WTC11 (cell line): ENCODE data around the gene SOS2. TPM values are rescaled to one million over a fixed set of nuclear protein-coding genes. Genes with fewer than 3 reads are reported as not detected.

Experiments
- ATAC-seq: fragments of 200-7000 bp; cut with Tn5 transposase; 2 replicates; pipeline ENCODE4 v1.10.0; 2021; ENCODE audit warnings: mild to moderate bottlenecking, moderate library complexity
- CTCF ChIA-PET: fragments of 300-600 bp; sonication (Branson Sonifier 250); formaldehyde crosslinking; loops from one replicate; lab custom pipeline; 2021; ENCODE audit warnings: antibody characterized with exemption; lab: Charles Lee
- POLR2A ChIA-PET: fragments of 350-600 bp; sonication (Branson Sonifier 250); formaldehyde crosslinking; loops from one replicate; lab custom pipeline; 2021; ENCODE audit warnings: antibody characterized with exemption; lab: Charles Lee
- DNase-seq: peaks from one replicate; pipeline ENCODE4 v3.0.0; 2021; ENCODE audit warnings: low spot score
- H3K27ac Mint-ChIP-seq: 2 replicates; pipeline ENCODE4 v1.8.0; 2021; ENCODE audit warnings: mixed read lengths
- H3K27me3 Mint-ChIP-seq: 2 replicates; pipeline ENCODE4 v1.8.0; 2021; ENCODE audit warnings: low read depth, mild to moderate bottlenecking, moderate library complexity, mixed read lengths
- H3K36me3 Mint-ChIP-seq: 2 replicates; pipeline ENCODE4 v1.8.0; 2021; ENCODE audit warnings: mixed read lengths
- H3K4me1 Mint-ChIP-seq: 2 replicates; pipeline ENCODE4 v1.8.0; 2022; ENCODE audit warnings: mixed read lengths
- H3K4me3 Mint-ChIP-seq: 2 replicates; pipeline ENCODE4 v1.8.0; 2021; ENCODE audit warnings: mild to moderate bottlenecking, moderate library complexity, mixed read lengths
- H3K9me3 Mint-ChIP-seq: 2 replicates; pipeline ENCODE4 v1.8.0; 2021; ENCODE audit warnings: mixed read lengths
- ELF4 ChIP-seq: sonication (generic); formaldehyde crosslinking; IDR thresholded peaks from 2 replicates; pipeline ENCODE4 v1.8.1; 2022; ENCODE audit warnings: low read depth, mild to moderate bottlenecking, moderate library complexity, missing genetic modification reagents
- GRHL2 ChIP-seq: fragments of 250-450 bp; sonication (Bioruptor Pico); IDR thresholded peaks from 2 replicates; pipeline ENCODE4 v1.8.0; 2022; ENCODE audit warnings: mild to moderate bottlenecking, moderate library complexity; ENCODE audit not compliant: insufficient replicate concordance, severe bottlenecking
- HMGA2 ChIP-seq: fragments of 250-450 bp; sonication (Bioruptor Pico); IDR thresholded peaks from 2 replicates; pipeline ENCODE4 v1.4.0; 2021; ENCODE audit warnings: mild to moderate bottlenecking, moderate library complexity
- IRF2 ChIP-seq: sonication (generic); formaldehyde crosslinking; IDR thresholded peaks from 2 replicates; pipeline ENCODE4 v1.8.0; 2022; ENCODE audit warnings: low read depth, missing genetic modification reagents, borderline replicate concordance
- NFE2L1 ChIP-seq: sonication (generic); formaldehyde crosslinking; IDR thresholded peaks from 2 replicates; pipeline ENCODE4 v1.8.1; 2023; ENCODE audit warnings: missing genetic modification reagents
- NR3C1 ChIP-seq: sonication (generic); formaldehyde crosslinking; conservative IDR thresholded peaks from 2 replicates; pipeline ENCODE4 v1.8.1; 2023; ENCODE audit warnings: low read depth, mild to moderate bottlenecking, missing genetic modification reagents
- SMAD3 ChIP-seq: sonication (generic); formaldehyde crosslinking; IDR thresholded peaks from 2 replicates; pipeline ENCODE4 v1.8.0; 2022; ENCODE audit warnings: missing genetic modification reagents, mild to moderate bottlenecking, borderline replicate concordance
- TP53 ChIP-seq: sonication (generic); formaldehyde crosslinking; IDR thresholded peaks from 2 replicates; pipeline ENCODE4 v1.8.1; 2023; ENCODE audit warnings: mild to moderate bottlenecking, missing genetic modification reagents
- ZNF121 ChIP-seq: sonication (generic); formaldehyde crosslinking; IDR thresholded peaks from 2 replicates; pipeline ENCODE4 v1.8.0; 2023; ENCODE audit warnings: missing genetic modification reagents
- ZNF219 ChIP-seq: sonication (generic); formaldehyde crosslinking; IDR thresholded peaks from 2 replicates; pipeline ENCODE4 v1.8.0; 2023; ENCODE audit warnings: missing genetic modification reagents, mild to moderate bottlenecking, borderline replicate concordance
- ZNF232 ChIP-seq: sonication (generic); formaldehyde crosslinking; IDR thresholded peaks from 2 replicates; pipeline ENCODE4 v1.8.0; 2022; ENCODE audit warnings: mild to moderate bottlenecking, missing genetic modification reagents
- ZNF317 ChIP-seq: sonication (generic); formaldehyde crosslinking; IDR thresholded peaks from 2 replicates; pipeline ENCODE4 v1.8.1; 2023; ENCODE audit warnings: low read depth, mild to moderate bottlenecking, moderate library complexity, missing genetic modification reagents, borderline replicate concordance
- total RNA-seq: library from RNA; stranded (reverse); gene quantifications from 3 replicates; pipeline ENCODE4 v1.2.3, GENCODE V29; 2021
- TF ChIP-seq, protein P1 (sequence below): sonication (generic); formaldehyde crosslinking; IDR thresholded peaks from 2 replicates; pipeline ENCODE4 v1.8.0; 2022; ENCODE audit warnings: mild to moderate bottlenecking, missing genetic modification reagents
- TF ChIP-seq, protein P2 (sequence below): sonication (generic); formaldehyde crosslinking; IDR thresholded peaks from 2 replicates; pipeline ENCODE4 v1.8.1; 2022; ENCODE audit warnings: mild to moderate bottlenecking, moderate library complexity, missing genetic modification reagents
- TF ChIP-seq, protein P3 (sequence below): sonication (generic); formaldehyde crosslinking; IDR thresholded peaks from 2 replicates; pipeline ENCODE4 v1.8.1; 2022; ENCODE audit warnings: low read depth, mild to moderate bottlenecking, moderate library complexity, missing genetic modification reagents, borderline replicate concordance
- TF ChIP-seq, protein P4 (sequence below): sonication (generic); formaldehyde crosslinking; IDR thresholded peaks from 2 replicates; pipeline ENCODE4 v1.8.0; 2023; ENCODE audit warnings: missing genetic modification reagents
- TF ChIP-seq, protein P5 (sequence below): sonication (generic); formaldehyde crosslinking; IDR thresholded peaks from 2 replicates; pipeline ENCODE4 v1.8.1; 2022; ENCODE audit warnings: mild to moderate bottlenecking, missing genetic modification reagents, moderate library complexity, borderline replicate concordance
- TF ChIP-seq, protein P6 (sequence below): sonication (generic); formaldehyde crosslinking; IDR thresholded peaks from 2 replicates; pipeline ENCODE4 v1.8.1; 2023; ENCODE audit warnings: mild to moderate bottlenecking, missing genetic modification reagents, borderline replicate concordance
- TF ChIP-seq, protein P7 (sequence below): fragments of 250-450 bp; sonication (Bioruptor Pico); IDR thresholded peaks from 2 replicates; pipeline ENCODE4 v1.8.0; 2021; ENCODE audit warnings: mild to moderate bottlenecking
- TF ChIP-seq, protein P8 (sequence below): sonication (generic); formaldehyde crosslinking; IDR thresholded peaks from 2 replicates; pipeline ENCODE4 v1.8.1; 2023; ENCODE audit warnings: mild to moderate bottlenecking, missing genetic modification reagents

The SOS2 gene
- total RNA-seq, 1 experiment from 2014 or later = 11.0 TPM

DNA sequence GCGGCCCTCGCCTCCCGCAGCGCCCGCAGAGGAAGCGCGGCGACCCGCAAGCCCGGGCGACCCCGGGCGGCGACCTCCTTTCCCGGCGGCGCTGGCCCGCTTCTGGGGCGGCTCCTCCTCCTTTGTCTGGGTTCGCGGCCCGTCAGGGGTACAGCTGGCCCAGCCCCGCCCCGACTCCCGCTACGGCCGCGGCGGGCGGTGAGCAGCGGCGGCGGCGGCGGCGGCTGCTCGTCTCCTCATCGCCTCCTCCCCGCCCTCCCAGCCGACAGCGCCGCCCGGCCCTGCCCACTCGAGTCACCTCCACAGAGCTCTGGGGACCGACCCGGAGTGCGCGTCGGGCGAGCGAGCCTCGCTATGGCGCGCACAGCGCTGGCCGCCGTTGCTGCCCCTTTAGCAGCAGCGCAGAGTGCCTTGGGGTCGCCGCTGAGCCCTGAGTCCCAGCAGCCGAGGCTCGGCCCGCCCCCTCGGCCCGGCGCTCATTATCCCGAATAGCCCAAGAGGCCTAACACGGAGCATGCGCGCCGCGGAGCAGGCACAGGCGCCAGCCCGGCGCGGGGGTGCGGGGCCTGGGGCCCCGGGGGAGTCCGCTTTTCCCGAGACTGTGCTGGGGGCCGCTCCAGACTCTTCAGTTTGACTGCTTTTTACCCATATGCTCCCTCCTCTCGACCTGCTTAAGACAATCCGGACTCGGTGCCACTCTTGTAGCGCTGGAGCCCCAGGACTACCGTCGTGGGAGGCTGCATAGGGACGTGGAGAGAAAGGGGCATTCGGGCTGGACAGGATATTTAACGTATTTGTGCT is at the start of gene SOS2 (continued):
- TF ChIP-seq, protein P1, sequence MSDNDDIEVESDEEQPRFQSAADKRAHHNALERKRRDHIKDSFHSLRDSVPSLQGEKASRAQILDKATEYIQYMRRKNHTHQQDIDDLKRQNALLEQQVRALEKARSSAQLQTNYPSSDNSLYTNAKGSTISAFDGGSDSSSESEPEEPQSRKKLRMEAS (CRISPR knock-in tag) = peak; percentile 43; the same call in 1 of the 2 replicates
- TF ChIP-seq, protein P2, sequence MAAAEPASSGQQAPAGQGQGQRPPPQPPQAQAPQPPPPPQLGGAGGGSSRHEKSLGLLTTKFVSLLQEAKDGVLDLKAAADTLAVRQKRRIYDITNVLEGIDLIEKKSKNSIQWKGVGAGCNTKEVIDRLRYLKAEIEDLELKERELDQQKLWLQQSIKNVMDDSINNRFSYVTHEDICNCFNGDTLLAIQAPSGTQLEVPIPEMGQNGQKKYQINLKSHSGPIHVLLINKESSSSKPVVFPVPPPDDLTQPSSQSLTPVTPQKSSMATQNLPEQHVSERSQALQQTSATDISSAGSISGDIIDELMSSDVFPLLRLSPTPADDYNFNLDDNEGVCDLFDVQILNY (CRISPR knock-in tag) = peak; percentile 87; the same call in 1 of the 2 replicates
- TF ChIP-seq, protein P3, sequence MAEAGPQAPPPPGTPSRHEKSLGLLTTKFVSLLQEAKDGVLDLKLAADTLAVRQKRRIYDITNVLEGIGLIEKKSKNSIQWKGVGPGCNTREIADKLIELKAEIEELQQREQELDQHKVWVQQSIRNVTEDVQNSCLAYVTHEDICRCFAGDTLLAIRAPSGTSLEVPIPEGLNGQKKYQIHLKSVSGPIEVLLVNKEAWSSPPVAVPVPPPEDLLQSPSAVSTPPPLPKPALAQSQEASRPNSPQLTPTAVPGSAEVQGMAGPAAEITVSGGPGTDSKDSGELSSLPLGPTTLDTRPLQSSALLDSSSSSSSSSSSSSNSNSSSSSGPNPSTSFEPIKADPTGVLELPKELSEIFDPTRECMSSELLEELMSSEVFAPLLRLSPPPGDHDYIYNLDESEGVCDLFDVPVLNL (CRISPR knock-in tag) = no peak
- peak; percentile 57; the same call in 1 of the 2 replicates for TF ChIP-seq ZNF232 (CRISPR knock-in tag)

DNA sequence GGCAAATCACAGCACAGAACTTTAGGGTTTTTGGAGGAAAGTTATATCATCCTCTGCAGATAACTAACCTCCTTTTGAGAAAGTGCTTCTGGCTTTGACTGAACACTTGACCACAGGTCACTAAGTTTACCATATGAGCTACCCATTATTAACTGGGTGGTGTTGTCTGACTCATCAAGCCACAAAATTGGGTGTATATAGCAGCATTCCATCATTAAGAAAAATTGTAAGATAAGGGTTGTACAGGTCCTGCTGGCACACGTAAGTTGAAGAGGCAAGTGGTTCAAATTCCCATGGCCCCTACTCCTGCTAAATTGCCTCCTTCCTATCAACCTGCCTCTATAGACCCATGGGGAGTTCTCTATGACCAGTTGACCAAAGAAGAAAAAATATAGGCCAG is 41.1 kb upstream of the SOS2 start:
- ChIA-PET CTCF (interaction anchor here (1.2 kb wide), 1 partner anchor 12 kb away, joined by 3 read pairs; no protein-coding TSS in a partner anchor), POLR2A (no interaction called here)
- H3K27ac Mint-ChIP-seq = no peak overlapping the region
- no peaks in the 10 kb centered on the region for H3K4me1 Mint-ChIP-seq
- ATAC-seq (no peak), DNase-seq (no peak)
- no peaks in the 10 kb centered on the region for H3K27me3 Mint-ChIP-seq
- no peaks in the 10 kb centered on the region for H3K9me3 Mint-ChIP-seq
- H3K36me3 Mint-ChIP-seq = peaks cover 14% of the 10 kb centered on the region
- TF ChIP-seq, protein P3 (CRISPR knock-in tag) = no peak
- TF ChIP-seq TP53 (CRISPR knock-in tag) = no peak
- no peak for TF ChIP-seq GRHL2 (CRISPR knock-in tag)
- no peak for TF ChIP-seq ZNF121 (CRISPR knock-in tag)
- TF ChIP-seq NR3C1 (CRISPR knock-in tag) = no peak
- no peak for TF ChIP-seq NFE2L1 (CRISPR knock-in tag)
- TF ChIP-seq, protein P4, sequence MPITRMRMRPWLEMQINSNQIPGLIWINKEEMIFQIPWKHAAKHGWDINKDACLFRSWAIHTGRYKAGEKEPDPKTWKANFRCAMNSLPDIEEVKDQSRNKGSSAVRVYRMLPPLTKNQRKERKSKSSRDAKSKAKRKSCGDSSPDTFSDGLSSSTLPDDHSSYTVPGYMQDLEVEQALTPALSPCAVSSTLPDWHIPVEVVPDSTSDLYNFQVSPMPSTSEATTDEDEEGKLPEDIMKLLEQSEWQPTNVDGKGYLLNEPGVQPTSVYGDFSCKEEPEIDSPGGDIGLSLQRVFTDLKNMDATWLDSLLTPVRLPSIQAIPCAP (CRISPR knock-in tag) = no peak
- TF ChIP-seq, protein P5, sequence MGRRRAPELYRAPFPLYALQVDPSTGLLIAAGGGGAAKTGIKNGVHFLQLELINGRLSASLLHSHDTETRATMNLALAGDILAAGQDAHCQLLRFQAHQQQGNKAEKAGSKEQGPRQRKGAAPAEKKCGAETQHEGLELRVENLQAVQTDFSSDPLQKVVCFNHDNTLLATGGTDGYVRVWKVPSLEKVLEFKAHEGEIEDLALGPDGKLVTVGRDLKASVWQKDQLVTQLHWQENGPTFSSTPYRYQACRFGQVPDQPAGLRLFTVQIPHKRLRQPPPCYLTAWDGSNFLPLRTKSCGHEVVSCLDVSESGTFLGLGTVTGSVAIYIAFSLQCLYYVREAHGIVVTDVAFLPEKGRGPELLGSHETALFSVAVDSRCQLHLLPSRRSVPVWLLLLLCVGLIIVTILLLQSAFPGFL (CRISPR knock-in tag) = no peak
- TF ChIP-seq, protein P6, sequence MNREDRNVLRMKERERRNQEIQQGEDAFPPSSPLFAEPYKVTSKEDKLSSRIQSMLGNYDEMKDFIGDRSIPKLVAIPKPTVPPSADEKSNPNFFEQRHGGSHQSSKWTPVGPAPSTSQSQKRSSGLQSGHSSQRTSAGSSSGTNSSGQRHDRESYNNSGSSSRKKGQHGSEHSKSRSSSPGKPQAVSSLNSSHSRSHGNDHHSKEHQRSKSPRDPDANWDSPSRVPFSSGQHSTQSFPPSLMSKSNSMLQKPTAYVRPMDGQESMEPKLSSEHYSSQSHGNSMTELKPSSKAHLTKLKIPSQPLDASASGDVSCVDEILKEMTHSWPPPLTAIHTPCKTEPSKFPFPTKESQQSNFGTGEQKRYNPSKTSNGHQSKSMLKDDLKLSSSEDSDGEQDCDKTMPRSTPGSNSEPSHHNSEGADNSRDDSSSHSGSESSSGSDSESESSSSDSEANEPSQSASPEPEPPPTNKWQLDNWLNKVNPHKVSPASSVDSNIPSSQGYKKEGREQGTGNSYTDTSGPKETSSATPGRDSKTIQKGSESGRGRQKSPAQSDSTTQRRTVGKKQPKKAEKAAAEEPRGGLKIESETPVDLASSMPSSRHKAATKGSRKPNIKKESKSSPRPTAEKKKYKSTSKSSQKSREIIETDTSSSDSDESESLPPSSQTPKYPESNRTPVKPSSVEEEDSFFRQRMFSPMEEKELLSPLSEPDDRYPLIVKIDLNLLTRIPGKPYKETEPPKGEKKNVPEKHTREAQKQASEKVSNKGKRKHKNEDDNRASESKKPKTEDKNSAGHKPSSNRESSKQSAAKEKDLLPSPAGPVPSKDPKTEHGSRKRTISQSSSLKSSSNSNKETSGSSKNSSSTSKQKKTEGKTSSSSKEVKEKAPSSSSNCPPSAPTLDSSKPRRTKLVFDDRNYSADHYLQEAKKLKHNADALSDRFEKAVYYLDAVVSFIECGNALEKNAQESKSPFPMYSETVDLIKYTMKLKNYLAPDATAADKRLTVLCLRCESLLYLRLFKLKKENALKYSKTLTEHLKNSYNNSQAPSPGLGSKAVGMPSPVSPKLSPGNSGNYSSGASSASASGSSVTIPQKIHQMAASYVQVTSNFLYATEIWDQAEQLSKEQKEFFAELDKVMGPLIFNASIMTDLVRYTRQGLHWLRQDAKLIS (CRISPR knock-in tag) = no peak
- TF ChIP-seq ZNF219 (CRISPR knock-in tag) = no peak
- no peak for TF ChIP-seq HMGA2
- no peak for TF ChIP-seq ELF4 (CRISPR knock-in tag)
- TF ChIP-seq, protein P7, sequence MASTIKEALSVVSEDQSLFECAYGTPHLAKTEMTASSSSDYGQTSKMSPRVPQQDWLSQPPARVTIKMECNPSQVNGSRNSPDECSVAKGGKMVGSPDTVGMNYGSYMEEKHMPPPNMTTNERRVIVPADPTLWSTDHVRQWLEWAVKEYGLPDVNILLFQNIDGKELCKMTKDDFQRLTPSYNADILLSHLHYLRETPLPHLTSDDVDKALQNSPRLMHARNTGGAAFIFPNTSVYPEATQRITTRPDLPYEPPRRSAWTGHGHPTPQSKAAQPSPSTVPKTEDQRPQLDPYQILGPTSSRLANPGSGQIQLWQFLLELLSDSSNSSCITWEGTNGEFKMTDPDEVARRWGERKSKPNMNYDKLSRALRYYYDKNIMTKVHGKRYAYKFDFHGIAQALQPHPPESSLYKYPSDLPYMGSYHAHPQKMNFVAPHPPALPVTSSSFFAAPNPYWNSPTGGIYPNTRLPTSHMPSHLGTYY = no peak
- TF ChIP-seq, protein P8, sequence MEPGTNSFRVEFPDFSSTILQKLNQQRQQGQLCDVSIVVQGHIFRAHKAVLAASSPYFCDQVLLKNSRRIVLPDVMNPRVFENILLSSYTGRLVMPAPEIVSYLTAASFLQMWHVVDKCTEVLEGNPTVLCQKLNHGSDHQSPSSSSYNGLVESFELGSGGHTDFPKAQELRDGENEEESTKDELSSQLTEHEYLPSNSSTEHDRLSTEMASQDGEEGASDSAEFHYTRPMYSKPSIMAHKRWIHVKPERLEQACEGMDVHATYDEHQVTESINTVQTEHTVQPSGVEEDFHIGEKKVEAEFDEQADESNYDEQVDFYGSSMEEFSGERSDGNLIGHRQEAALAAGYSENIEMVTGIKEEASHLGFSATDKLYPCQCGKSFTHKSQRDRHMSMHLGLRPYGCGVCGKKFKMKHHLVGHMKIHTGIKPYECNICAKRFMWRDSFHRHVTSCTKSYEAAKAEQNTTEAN (CRISPR knock-in tag) = no peak
- no peak for TF ChIP-seq SMAD3 (CRISPR knock-in tag)
- TF ChIP-seq IRF2 (CRISPR knock-in tag) = no peak
- TF ChIP-seq ZNF317 (CRISPR knock-in tag) = no peak
- H3K4me3 Mint-ChIP-seq = no peak overlapping the region
